CD14-positive monocyte (primary cell): ENCODE measurements around the gene KCNIP3. TPM values are rescaled to one million over a fixed set of nuclear protein-coding genes. Genes with fewer than 3 reads are reported as not detected.

Source experiments
- DNase-seq, 3 donors: peaks; one replicate each; pipeline ENCODE4 v3.0.0-alpha.2; 2011 to 2022
- H2AFZ ChIP-seq: 2 replicates; pipeline ENCODE4 v1.6.0; 2012; ENCODE audit warnings: mild to moderate bottlenecking, low read depth, low read length, inconsistent platforms; ENCODE audit not compliant: insufficient read depth, poor library complexity, severe bottlenecking
- H3K27ac ChIP-seq, 2 donors: 1 replicate in 1 of 2; 2 replicates in 1 of 2; pipeline ENCODE4 v1.5.1; 2012 to 2013; ENCODE audit warnings: low read length in 2 of 2, control low read depth in 1 of 2, inconsistent platforms in 1 of 2, low read depth in 1 of 2, mild to moderate bottlenecking in 1 of 2
- H3K27me3 ChIP-seq, 2 donors: one replicate each; pipeline versions ENCODE4 v1.6.0 to v1.6.1; 2011 to 2013; ENCODE audit warnings: low read length in 2 of 2; ENCODE audit not compliant: control insufficient read depth in 2 of 2, insufficient read depth in 2 of 2
- H3K36me3 ChIP-seq, 2 donors: replicated peaks in 1 of 2; 1 replicate in 1 of 2; 2 replicates in 1 of 2; pipeline versions ENCODE4 v1.5.1 to v1.6.1; 2012 to 2013; ENCODE audit warnings: low read length in 2 of 2, control low read depth in 1 of 2, inconsistent platforms in 1 of 2, mild to moderate bottlenecking in 1 of 2; ENCODE audit not compliant: insufficient read depth in 2 of 2, control insufficient read depth in 1 of 2
- H3K4me1 ChIP-seq, 2 donors: 1 replicate in 1 of 2; 2 replicates in 1 of 2; pipeline versions ENCODE4 v1.5.1 to v1.6.1; 2012 to 2013; ENCODE audit warnings: low read length in 2 of 2, control low read depth in 1 of 2, inconsistent platforms in 1 of 2, mild to moderate bottlenecking in 1 of 2, moderate library complexity in 1 of 2; ENCODE audit not compliant: insufficient read depth in 2 of 2, control insufficient read depth in 1 of 2
- H3K4me2 ChIP-seq: replicated peaks from 2 replicates; pipeline ENCODE3; 2012; ENCODE audit warnings: low read length, moderate library complexity, mild to moderate bottlenecking; ENCODE audit not compliant: poor library complexity, severe bottlenecking; ENCODE audit errors: extremely low read depth
- H3K4me3 ChIP-seq, 3 experiments: fragments of 200-600 bp in 1 of 3; sonication (generic) in 1 of 3; replicated peaks in 1 of 3; 1 replicate in 2 of 3; 2 replicates in 1 of 3; pipeline ENCODE4 v1.5.1; 2011 to 2013; ENCODE audit warnings: low read length in 3 of 3, mild to moderate bottlenecking in 3 of 3, control low read depth in 2 of 3, low read depth in 2 of 3, inconsistent platforms in 1 of 3, moderate library complexity in 1 of 3
- H3K79me2 ChIP-seq: 2 replicates; pipeline ENCODE4 v1.6.0; 2012; ENCODE audit warnings: mild to moderate bottlenecking, control low read depth, inconsistent platforms, low read length, moderate library complexity; ENCODE audit not compliant: insufficient read depth
- H3K9ac ChIP-seq: 2 replicates; pipeline ENCODE4 v1.6.0; 2017; ENCODE audit warnings: low read length, mild to moderate bottlenecking; ENCODE audit not compliant: insufficient read depth, poor library complexity, severe bottlenecking
- H3K9me3 ChIP-seq, 2 donors: replicated peaks in 1 of 2; 1 replicate in 1 of 2; 2 replicates in 1 of 2; pipeline versions ENCODE4 v1.5.1 to v1.6.1; 2012 to 2013; ENCODE audit warnings: low read length in 2 of 2, control low read depth in 1 of 2; ENCODE audit not compliant: control insufficient read depth in 1 of 2, insufficient read depth in 1 of 2
- H4K20me1 ChIP-seq: 2 replicates; pipeline ENCODE4 v1.6.0; 2012; ENCODE audit warnings: mild to moderate bottlenecking, low read length, control low read depth, moderate library complexity; ENCODE audit not compliant: insufficient read depth
- H3K27ac Mint-ChIP-seq, 7 donors: one replicate each; pipeline ENCODE4 v1.8.0; 2020; ENCODE audit warnings: mild to moderate bottlenecking in 7 of 7, mixed read lengths in 7 of 7, moderate library complexity in 6 of 7, inconsistent platforms in 2 of 7
- H3K27me3 Mint-ChIP-seq, 3 donors: one replicate each; pipeline ENCODE4 v1.8.0; 2021 to 2022; ENCODE audit warnings: low read depth in 3 of 3, mild to moderate bottlenecking in 3 of 3, mixed read lengths in 3 of 3, moderate library complexity in 3 of 3, inconsistent platforms in 1 of 3
- H3K36me3 Mint-ChIP-seq, 2 donors: one replicate each; pipeline ENCODE4 v1.8.0; 2020; ENCODE audit warnings: mixed read lengths in 2 of 2, inconsistent platforms in 1 of 2, mild to moderate bottlenecking in 1 of 2
- H3K4me1 Mint-ChIP-seq: one replicate; pipeline ENCODE4 v1.8.0; 2020; ENCODE audit warnings: mild to moderate bottlenecking, mixed read lengths
- H3K4me3 Mint-ChIP-seq, 2 donors: one replicate each; pipeline ENCODE4 v1.8.0; 2020; ENCODE audit warnings: mild to moderate bottlenecking in 2 of 2, mixed read lengths in 2 of 2, moderate library complexity in 1 of 2
- H3K9me3 Mint-ChIP-seq, 7 donors: one replicate each; pipeline ENCODE4 v1.8.0; 2020 to 2022; ENCODE audit warnings: mixed read lengths in 7 of 7, mild to moderate bottlenecking in 6 of 7, moderate library complexity in 6 of 7, inconsistent platforms in 2 of 7
- WGBS: methylation state at CpG from one replicate; pipeline ENCODE4 v1.1.5; 2013; ENCODE audit warnings: missing lambda C conversion rate; ENCODE audit not compliant: insufficient coverage; 5-methylcytosine and 5-hydroxymethylcytosine counted together
- intact Hi-C, 2 donors: fragments of 100-400 bp; cut with micrococcal nuclease; formaldehyde crosslinking; loops; one replicate each; pipeline versions ENCODE4 v1.15.0 to v1.15.1; 2023
- polyA plus RNA-seq, 3 donors: library from polyadenylated mRNA; depleted of rRNA in 1 of 3; unstranded in 2 of 3; stranded (reverse) in 1 of 3; fragments of 300-500 nt in 2 of 3; fragments of >200 nt in 1 of 3; fragmentation: Illumina TruSeq in 2 of 3; gene quantifications; 1 replicate in 2 of 3; 2 replicates in 1 of 3; pipeline ENCODE4 v1.2.3, GENCODE V29; 2012 to 2021
- TF ChIP-seq, protein P1 (sequence below): fragments of 200-600 bp; IDR thresholded peaks from one replicate; pipeline ENCODE4 v1.8.0; 2022; ENCODE audit warnings: antibody characterized with exemption, mild to moderate bottlenecking

The KCNIP3 gene
- polyA plus RNA-seq, 3 donors = not detected

DNA sequence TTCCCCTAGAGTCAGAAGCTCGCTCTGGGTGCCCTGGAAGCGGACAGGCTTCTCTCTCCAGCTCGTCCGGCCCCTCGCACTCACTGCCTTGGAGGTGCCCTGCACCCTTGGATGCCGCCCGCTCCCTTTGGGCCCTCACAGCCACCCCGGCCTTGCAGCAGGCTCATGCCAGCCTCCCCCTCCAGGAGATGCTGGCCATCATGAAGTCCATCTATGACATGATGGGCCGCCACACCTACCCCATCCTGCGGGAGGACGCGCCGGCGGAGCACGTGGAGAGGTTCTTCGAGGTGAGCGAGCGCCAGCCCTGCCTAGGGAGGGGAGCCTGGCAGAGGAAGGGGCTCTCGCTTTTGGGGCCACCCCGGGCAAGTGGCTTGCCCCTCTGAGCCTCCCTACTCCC lies 85.0 kb downstream of the KCNIP3 start:
- no peaks in the 10 kb centered on the region for H3K27me3 ChIP-seq
- no peaks in the 10 kb centered on the region for H4K20me1 ChIP-seq
- Mint-ChIP-seq H3K9me3 (peaks cover 0 to 2% (median 0%) of the 10 kb centered on the region in 7 donors), H3K27ac (no peak overlapping the region), H3K27me3 (peaks cover 0 to 5% (median 2%) of the 10 kb centered on the region in 3 donors), H3K36me3 (no peaks in the 10 kb centered on the region), H3K4me3 (no peak overlapping the region), H3K4me1 (no peaks in the 10 kb centered on the region)
- no peak for DNase-seq
- TF ChIP-seq, protein P1, sequence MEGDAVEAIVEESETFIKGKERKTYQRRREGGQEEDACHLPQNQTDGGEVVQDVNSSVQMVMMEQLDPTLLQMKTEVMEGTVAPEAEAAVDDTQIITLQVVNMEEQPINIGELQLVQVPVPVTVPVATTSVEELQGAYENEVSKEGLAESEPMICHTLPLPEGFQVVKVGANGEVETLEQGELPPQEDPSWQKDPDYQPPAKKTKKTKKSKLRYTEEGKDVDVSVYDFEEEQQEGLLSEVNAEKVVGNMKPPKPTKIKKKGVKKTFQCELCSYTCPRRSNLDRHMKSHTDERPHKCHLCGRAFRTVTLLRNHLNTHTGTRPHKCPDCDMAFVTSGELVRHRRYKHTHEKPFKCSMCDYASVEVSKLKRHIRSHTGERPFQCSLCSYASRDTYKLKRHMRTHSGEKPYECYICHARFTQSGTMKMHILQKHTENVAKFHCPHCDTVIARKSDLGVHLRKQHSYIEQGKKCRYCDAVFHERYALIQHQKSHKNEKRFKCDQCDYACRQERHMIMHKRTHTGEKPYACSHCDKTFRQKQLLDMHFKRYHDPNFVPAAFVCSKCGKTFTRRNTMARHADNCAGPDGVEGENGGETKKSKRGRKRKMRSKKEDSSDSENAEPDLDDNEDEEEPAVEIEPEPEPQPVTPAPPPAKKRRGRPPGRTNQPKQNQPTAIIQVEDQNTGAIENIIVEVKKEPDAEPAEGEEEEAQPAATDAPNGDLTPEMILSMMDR = no peak
- no peaks in the 10 kb centered on the region for H3K36me3 ChIP-seq
- no peak overlapping the region for H2AFZ ChIP-seq
- no peaks in the 10 kb centered on the region for H3K9me3 ChIP-seq
- no peak overlapping the region for H3K27ac ChIP-seq
- no peak overlapping the region for H3K4me3 ChIP-seq
- H3K79me2 ChIP-seq = no peaks in the 10 kb centered on the region
- 94% methylated on average over 5 of the region's 20 CpGs for WGBS
- H3K4me2 ChIP-seq = no peak overlapping the region
- no peaks in the 10 kb centered on the region for H3K4me1 ChIP-seq
- H3K9ac ChIP-seq = no peak overlapping the region
- intact Hi-C loops = no loop called here

DNA sequence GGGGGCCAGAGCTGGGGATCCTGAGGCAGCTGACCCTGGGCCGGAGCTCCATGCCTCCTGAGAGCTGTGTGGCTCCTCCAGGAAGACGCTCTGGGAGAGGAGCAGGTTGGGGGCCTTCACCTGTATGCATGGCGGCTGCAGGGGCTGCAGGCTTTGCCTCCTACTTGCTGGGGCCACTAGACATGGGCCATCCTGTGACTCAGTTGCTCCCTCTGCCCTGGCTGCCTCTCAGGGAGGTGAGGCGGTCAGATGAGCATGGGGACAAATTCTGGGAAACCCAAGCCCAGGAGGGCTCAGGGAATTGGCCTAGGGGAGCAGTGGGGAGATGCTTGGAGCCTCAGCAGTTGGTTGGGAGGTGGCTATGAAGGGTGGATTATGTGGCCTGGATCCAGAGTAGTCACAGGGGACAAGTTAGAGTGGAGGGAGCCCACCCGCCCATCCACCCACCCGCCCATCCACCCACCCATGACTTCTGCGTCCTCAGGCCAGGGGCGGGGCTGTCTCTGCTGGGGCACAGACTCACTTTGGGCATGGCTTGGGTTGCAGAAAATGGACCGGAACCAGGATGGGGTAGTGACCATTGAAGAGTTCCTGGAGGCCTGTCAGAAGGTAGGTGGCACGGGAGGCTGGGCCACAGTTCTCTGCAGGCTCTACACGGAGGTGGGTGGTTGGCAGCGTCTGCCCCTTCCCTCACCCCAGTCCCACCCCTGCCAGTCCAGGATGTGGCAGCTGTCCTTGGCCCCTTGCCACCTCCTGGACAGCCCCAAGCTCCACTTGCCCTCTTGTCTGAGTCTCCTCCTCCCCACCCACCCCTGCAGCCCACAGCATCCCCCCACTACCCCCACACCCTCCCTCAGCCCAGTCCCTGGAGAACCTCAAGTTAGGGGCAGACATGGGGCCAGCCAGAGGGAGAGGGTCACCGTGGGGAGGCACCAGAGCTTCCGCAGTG lies 85.8 kb downstream of the KCNIP3 start:
- no peaks in the 10 kb centered on the region for H3K79me2 ChIP-seq
- DNase-seq = no peak
- no peak overlapping the region for H2AFZ ChIP-seq
- no peaks in the 10 kb centered on the region for H3K9me3 ChIP-seq
- no peaks in the 10 kb centered on the region for H3K27me3 ChIP-seq
- no peak overlapping the region for H3K27ac ChIP-seq
- H3K4me1 Mint-ChIP-seq = no peaks in the 10 kb centered on the region
- H3K9ac ChIP-seq = no peak overlapping the region
- WGBS = 94% methylated on average over 7 of the region's 14 CpGs
- no peaks in the 10 kb centered on the region for H3K36me3 ChIP-seq
- peaks cover 1 to 5% (median 2%) of the 10 kb centered on the region in 3 donors for H3K27me3 Mint-ChIP-seq
- peaks cover 0 to 2% (median 0%) of the 10 kb centered on the region in 7 donors for H3K9me3 Mint-ChIP-seq
- no peak overlapping the region for H3K4me2 ChIP-seq
- no peaks in the 10 kb centered on the region for H3K4me1 ChIP-seq
- H3K4me3 ChIP-seq = no peak overlapping the region
- H3K4me3 Mint-ChIP-seq = no peak overlapping the region
- no peaks in the 10 kb centered on the region for H3K36me3 Mint-ChIP-seq
- TF ChIP-seq, protein P1 = no peak
- intact Hi-C loops = no loop called here
- H4K20me1 ChIP-seq = no peaks in the 10 kb centered on the region
- H3K27ac Mint-ChIP-seq = no peak overlapping the region
